HepG2 (cell line): ENCODE results near the gene SNAI1. TPM values are rescaled to one million over a fixed set of nuclear protein-coding genes. Genes with fewer than 3 reads are reported as not detected.

Source experiments
- CC2D1A ChIP-seq: sonication (generic); formaldehyde crosslinking; IDR thresholded peaks from 2 replicates; pipeline ENCODE4 v1.8.1; 2023; ENCODE audit warnings: mild to moderate bottlenecking, missing genetic modification reagents
- DR1 ChIP-seq: sonication (generic); formaldehyde crosslinking; IDR thresholded peaks from 2 replicates; pipeline ENCODE4 v1.8.0; 2021; ENCODE audit warnings: mild to moderate bottlenecking, missing genetic modification reagents, inconsistent platforms
- GATAD2A ChIP-seq: IDR thresholded peaks from 2 replicates; pipeline ENCODE4 v1.6.1; 2016
- KLF13 ChIP-seq: sonication (generic); formaldehyde crosslinking; IDR thresholded peaks from 2 replicates; pipeline ENCODE4 v1.4.0; 2020; ENCODE audit warnings: mild to moderate bottlenecking, missing genetic modification reagents
- NFKBIZ ChIP-seq: IDR thresholded peaks from 2 replicates; pipeline ENCODE4 v1.6.1; 2018; ENCODE audit warnings: missing genetic modification reagents, missing compliant biosample characterization
- ONECUT2 ChIP-seq: sonication (generic); formaldehyde crosslinking; IDR thresholded peaks from 2 replicates; pipeline ENCODE4 v1.4.0; 2020; ENCODE audit warnings: missing genetic modification reagents
- PHF8 ChIP-seq: sonication (generic); formaldehyde crosslinking; IDR thresholded peaks from 2 replicates; pipeline ENCODE4 v1.5.0; 2020; ENCODE audit warnings: missing genetic modification reagents
- SPEN ChIP-seq: sonication (generic); formaldehyde crosslinking; IDR thresholded peaks from 2 replicates; pipeline ENCODE4 v1.5.1; 2020; ENCODE audit warnings: low read depth, mild to moderate bottlenecking, missing genetic modification reagents
- ZBTB38 ChIP-seq: sonication (generic); formaldehyde crosslinking; IDR thresholded peaks from 2 replicates; pipeline ENCODE4 v1.5.1; 2020; ENCODE audit warnings: mild to moderate bottlenecking, missing genetic modification reagents
- ZFY ChIP-seq: sonication (generic); formaldehyde crosslinking; IDR thresholded peaks from 2 replicates; pipeline ENCODE4 v1.4.0; 2020; ENCODE audit warnings: missing genetic modification reagents
- ZNF235 ChIP-seq: sonication (generic); formaldehyde crosslinking; IDR thresholded peaks from 2 replicates; pipeline ENCODE4 v1.8.1; 2023; ENCODE audit warnings: mild to moderate bottlenecking, missing genetic modification reagents, borderline replicate concordance
- ZNF501 ChIP-seq: sonication (generic); formaldehyde crosslinking; IDR thresholded peaks from 2 replicates; pipeline ENCODE4 v1.5.1; 2020; ENCODE audit warnings: mild to moderate bottlenecking, moderate library complexity, missing genetic modification reagents
- ZNF619 ChIP-seq: sonication (generic); formaldehyde crosslinking; IDR thresholded peaks from 2 replicates; pipeline ENCODE4 v1.4.0; 2020; ENCODE audit warnings: mild to moderate bottlenecking, missing genetic modification reagents
- polyA plus RNA-seq, 8 experiments: library from polyadenylated mRNA; depleted of rRNA in 3 of 8; stranded (reverse) in 7 of 8; unstranded in 1 of 8; fragments of >200 nt; fragmentation: Illumina TruSeq in 4 of 8; extraction: Trizol in 4 of 8; gene quantifications; 2 replicates each; pipeline versions ENCODE4 v1.2.1 to v1.2.3, GENCODE V29; 2011 to 2016; ENCODE audit warnings: low read depth in 4 of 8, missing spikeins in 1 of 8, mixed read lengths in 1 of 8; ENCODE audit not compliant: insufficient read depth in 1 of 8
- total RNA-seq, 5 experiments: library from RNA; depleted of rRNA; stranded (reverse); fragments of >200 nt; fragmentation: Illumina TruSeq; extraction: Trizol; gene quantifications; 2 replicates each; pipeline ENCODE4 v1.2.3, GENCODE V29; 2016; ENCODE audit warnings: low read depth in 1 of 5
- TF ChIP-seq, protein P1 (sequence below), 2 experiments: sonication (generic) in 1 of 2; formaldehyde crosslinking in 1 of 2; IDR thresholded peaks; 2 replicates each; pipeline versions ENCODE4 v1.4.0 to v1.6.1; 2016 to 2020; ENCODE audit warnings: borderline replicate concordance in 1 of 2, low read depth in 1 of 2, mild to moderate bottlenecking in 1 of 2, missing genetic modification reagents in 1 of 2
- TF ChIP-seq, protein P2 (sequence below): sonication (generic); formaldehyde crosslinking; IDR thresholded peaks from 2 replicates; pipeline ENCODE4 v1.4.0; 2020; ENCODE audit warnings: missing genetic modification reagents, mild to moderate bottlenecking, borderline replicate concordance
- TF ChIP-seq, protein P3 (sequence below): sonication (generic); formaldehyde crosslinking; IDR thresholded peaks from 2 replicates; pipeline ENCODE4 v1.8.0; 2023; ENCODE audit warnings: mild to moderate bottlenecking, missing genetic modification reagents
- TF ChIP-seq, protein P4 (sequence below): sonication (generic); formaldehyde crosslinking; IDR thresholded peaks from 2 replicates; pipeline ENCODE4 v1.4.0; 2020; ENCODE audit warnings: missing genetic modification reagents

The SNAI1 gene
- total and polyA plus RNA-seq, 2 of the 13 experiments (the other 11 are each of a cell fraction or from before 2014, with no cell fraction given) = 1.3 to 1.4 TPM

DNA sequence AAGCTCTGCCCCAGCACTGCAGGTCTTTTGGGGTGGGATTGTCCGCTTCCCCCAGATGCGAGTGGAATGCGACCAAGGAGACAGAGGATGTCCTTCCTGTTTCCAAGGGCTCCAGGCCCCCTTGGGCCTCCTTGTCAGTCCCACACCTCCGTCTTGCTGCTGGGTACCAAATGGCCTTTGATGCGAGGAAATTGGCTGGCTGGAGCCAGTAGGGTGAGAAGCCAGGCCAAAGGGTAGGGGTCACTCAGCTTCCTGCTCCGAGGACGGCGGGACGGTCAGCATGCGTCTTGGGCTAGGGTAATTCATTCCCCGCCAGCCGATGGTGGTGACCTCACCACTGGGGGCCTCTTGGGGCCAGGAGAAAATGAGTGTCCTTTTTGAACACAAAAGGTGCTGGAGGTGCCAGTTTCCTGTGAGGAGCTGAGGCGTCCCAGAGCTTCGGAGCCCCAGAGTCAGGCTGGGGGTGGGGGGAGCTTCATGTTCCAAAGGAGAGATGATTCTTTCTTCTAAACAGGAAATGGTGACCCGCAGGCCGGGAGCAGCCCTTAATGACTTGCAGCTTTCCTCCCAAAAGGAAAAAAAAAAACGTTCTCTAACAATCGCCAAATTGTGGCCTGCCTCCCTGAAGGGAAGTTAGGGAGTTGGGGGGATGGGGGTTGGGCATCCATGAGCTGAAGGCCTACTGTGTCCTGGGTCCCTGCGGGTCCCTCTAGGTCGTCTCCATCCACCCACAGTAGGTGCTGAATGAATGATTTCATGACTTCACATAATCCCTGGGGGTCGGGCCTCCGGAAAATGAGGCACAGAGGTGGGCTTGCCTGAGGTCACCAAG is 6.7 kb downstream of the SNAI1 start (continued):
- TF ChIP-seq, protein P1, sequence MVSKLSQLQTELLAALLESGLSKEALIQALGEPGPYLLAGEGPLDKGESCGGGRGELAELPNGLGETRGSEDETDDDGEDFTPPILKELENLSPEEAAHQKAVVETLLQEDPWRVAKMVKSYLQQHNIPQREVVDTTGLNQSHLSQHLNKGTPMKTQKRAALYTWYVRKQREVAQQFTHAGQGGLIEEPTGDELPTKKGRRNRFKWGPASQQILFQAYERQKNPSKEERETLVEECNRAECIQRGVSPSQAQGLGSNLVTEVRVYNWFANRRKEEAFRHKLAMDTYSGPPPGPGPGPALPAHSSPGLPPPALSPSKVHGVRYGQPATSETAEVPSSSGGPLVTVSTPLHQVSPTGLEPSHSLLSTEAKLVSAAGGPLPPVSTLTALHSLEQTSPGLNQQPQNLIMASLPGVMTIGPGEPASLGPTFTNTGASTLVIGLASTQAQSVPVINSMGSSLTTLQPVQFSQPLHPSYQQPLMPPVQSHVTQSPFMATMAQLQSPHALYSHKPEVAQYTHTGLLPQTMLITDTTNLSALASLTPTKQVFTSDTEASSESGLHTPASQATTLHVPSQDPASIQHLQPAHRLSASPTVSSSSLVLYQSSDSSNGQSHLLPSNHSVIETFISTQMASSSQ (IDR thresholded peaks at IDR 0.05; ENCODE audit: low read depth) = no peak
- TF ChIP-seq, protein P1 (CRISPR knock-in tag; IDR thresholded peaks at IDR 0.05; ENCODE audit: borderline replicate concordance) = 0 out of 2 replicates have a peak, but pooled peaks have one; percentile 46
- TF ChIP-seq ZNF235 = no peak
- no peak for TF ChIP-seq CC2D1A (CRISPR knock-in tag)
- no peak for TF ChIP-seq ONECUT2
- 0 out of 2 replicates have a peak, but pooled peaks have one; percentile 6 for TF ChIP-seq GATAD2A
- TF ChIP-seq KLF13 = no peak
- 0 out of 2 replicates have a peak, but pooled peaks have one; percentile 10 for TF ChIP-seq PHF8 (CRISPR knock-in tag)
- 0 out of 2 replicates have a peak, but pooled peaks have one; percentile 29 for TF ChIP-seq ZFY
- 0 out of 2 replicates have a peak, but pooled peaks have one; percentile 8 for TF ChIP-seq SPEN
- peak; percentile 21; the same call in 1 of the 2 replicates for TF ChIP-seq ZNF501
- TF ChIP-seq, protein P2, sequence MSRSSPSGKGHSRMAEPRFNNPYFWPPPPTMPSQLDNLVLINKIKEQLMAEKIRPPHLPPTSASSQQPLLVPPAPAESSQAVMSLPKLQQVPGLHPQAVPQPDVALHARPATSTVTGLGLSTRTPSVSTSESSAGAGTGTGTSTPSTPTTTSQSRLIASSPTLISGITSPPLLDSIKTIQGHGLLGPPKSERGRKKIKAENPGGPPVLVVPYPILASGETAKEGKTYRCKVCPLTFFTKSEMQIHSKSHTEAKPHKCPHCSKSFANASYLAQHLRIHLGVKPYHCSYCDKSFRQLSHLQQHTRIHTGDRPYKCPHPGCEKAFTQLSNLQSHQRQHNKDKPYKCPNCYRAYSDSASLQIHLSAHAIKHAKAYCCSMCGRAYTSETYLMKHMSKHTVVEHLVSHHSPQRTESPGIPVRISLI (CRISPR knock-in tag) = peak; percentile 33; the same call in 1 of the 2 replicates
- TF ChIP-seq DR1 (CRISPR knock-in tag) = 0 out of 2 replicates have a peak, but pooled peaks have one; percentile 46
- TF ChIP-seq, protein P3, sequence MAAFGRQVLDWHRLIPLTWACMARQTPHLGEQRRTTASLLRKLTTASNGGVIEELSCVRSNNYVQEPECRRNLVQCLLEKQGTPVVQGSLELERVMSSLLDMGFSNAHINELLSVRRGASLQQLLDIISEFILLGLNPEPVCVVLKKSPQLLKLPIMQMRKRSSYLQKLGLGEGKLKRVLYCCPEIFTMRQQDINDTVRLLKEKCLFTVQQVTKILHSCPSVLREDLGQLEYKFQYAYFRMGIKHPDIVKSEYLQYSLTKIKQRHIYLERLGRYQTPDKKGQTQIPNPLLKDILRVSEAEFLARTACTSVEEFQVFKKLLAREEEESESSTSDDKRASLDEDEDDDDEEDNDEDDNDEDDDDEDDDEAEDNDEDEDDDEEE (CRISPR knock-in tag) = 0 out of 2 replicates have a peak, but pooled peaks have one; percentile 20
- TF ChIP-seq, protein P4, sequence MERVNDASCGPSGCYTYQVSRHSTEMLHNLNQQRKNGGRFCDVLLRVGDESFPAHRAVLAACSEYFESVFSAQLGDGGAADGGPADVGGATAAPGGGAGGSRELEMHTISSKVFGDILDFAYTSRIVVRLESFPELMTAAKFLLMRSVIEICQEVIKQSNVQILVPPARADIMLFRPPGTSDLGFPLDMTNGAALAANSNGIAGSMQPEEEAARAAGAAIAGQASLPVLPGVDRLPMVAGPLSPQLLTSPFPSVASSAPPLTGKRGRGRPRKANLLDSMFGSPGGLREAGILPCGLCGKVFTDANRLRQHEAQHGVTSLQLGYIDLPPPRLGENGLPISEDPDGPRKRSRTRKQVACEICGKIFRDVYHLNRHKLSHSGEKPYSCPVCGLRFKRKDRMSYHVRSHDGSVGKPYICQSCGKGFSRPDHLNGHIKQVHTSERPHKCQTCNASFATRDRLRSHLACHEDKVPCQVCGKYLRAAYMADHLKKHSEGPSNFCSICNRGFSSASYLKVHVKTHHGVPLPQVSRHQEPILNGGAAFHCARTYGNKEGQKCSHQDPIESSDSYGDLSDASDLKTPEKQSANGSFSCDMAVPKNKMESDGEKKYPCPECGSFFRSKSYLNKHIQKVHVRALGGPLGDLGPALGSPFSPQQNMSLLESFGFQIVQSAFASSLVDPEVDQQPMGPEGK = peak; percentile 58; the same call in 1 of the 2 replicates
- TF ChIP-seq ZBTB38 (CRISPR knock-in tag) = 0 out of 2 replicates have a peak, but pooled peaks have one; percentile 14
- 0 out of 2 replicates have a peak, but pooled peaks have one; percentile 22 for TF ChIP-seq ZNF619 (CRISPR knock-in tag)
- TF ChIP-seq NFKBIZ (CRISPR knock-in tag) = 0 out of 2 replicates have a peak, but pooled peaks have one; percentile 6
